Measurements from ENCODE around the gene DEFB115. TPM values are rescaled to one million over a fixed set of nuclear protein-coding genes. Genes with fewer than 3 reads are reported as not detected.
"Not testable (repeated sequence)": the region's sequence is repeated elsewhere in the genome, so short reads cannot be mapped to it uniquely, and the experiment has no call there.

DEFB115 gene
- total RNA-seq, 2 donors from 2014 or later, result not detected

GRCh38 chr20:31260326-31260932 lies 3.0 kb downstream of the DEFB115 start:
- no peaks in the 10 kb centered on the region for H3K36me3 ChIP-seq (replicated peaks in 1 of 2; ENCODE audit: insufficient read depth in 1 of 2, low read depth in 2 of 2)
- TF ChIP-seq POLR2A (IDR thresholded peaks at IDR 0.05), result no peak
- peak in 5 of 7 experiments; percentile 24 to 38 (median 32) for TF ChIP-seq CTCF (IDR thresholded peaks at IDR 0.05)
- 29 to 50% methylated on average over 6 of the region's 6 CpGs for WGBS, 2 donors
- H3K9me3 ChIP-seq, result no peaks in the 10 kb centered on the region
- no peak for DNase-seq
- no peak overlapping the region for H3K4me3 ChIP-seq
- intact Hi-C loops (cut with DNase I), result no loop called here
- H3K27ac ChIP-seq, result no peak overlapping the region
- no peak for ATAC-seq
- H3K4me1 ChIP-seq, result no peaks in the 10 kb centered on the region
- H3K27me3 ChIP-seq, result no peaks in the 10 kb centered on the region

- Histone ChIP-seq H3K27me3 (no peaks in the 10 kb centered on the region), H3K27ac (no peak overlapping the region), H3K4me1 (no peaks in the 10 kb centered on the region), H3K4me3 (no peak overlapping the region), H3K36me3 (replicated peaks in 1 of 2; ENCODE audit: insufficient read depth in 1 of 2, low read depth in 2 of 2) (no peaks in the 10 kb centered on the region), H3K9me3 (peaks cover 0 to 20% (median 0%) of the 10 kb centered on the region in 3 donors)
- DNase-seq (no peak), ATAC-seq (no peak)
- intact Hi-C loops (cut with DNase I), result no loop called here
- WGBS, 2 donors, result 70 to 90% methylated on average over 9 to 20 of the region's 20 CpGs
- TF ChIP-seq CTCF (IDR thresholded peaks at IDR 0.05), result no peak
- TF ChIP-seq POLR2A (IDR thresholded peaks at IDR 0.05), result no peak
These were observed 17.0 kb downstream of the DEFB115 start for GRCh38 chr20:31274441-31274840.

GRCh38 chr20:31278178-31278577 lies 20.7 kb downstream of the DEFB115 start:
- no peaks in the 10 kb centered on the region for H3K4me1 ChIP-seq
- no peak overlapping the region for H3K27ac ChIP-seq
- TF ChIP-seq POLR2A (IDR thresholded peaks at IDR 0.05) (no peak), CTCF (IDR thresholded peaks at IDR 0.05) (no peak)
- intact Hi-C loops (cut with DNase I), result no loop called here
- no peak for ATAC-seq
- no peaks in the 10 kb centered on the region for H3K27me3 ChIP-seq
- 75 to 86% methylated on average over 1 of the region's 1 CpG for WGBS, 2 donors
- peaks cover 0 to 5% (median 0%) of the 10 kb centered on the region in 3 donors for H3K9me3 ChIP-seq
- no peak overlapping the region for H3K4me3 ChIP-seq
- no peaks in the 10 kb centered on the region for H3K36me3 ChIP-seq (replicated peaks in 1 of 2; ENCODE audit: insufficient read depth in 1 of 2, low read depth in 2 of 2)
- no peak for DNase-seq

GRCh38 chr20:31284964-31285363 lies 27.5 kb downstream of the DEFB115 start:
- DNase-seq; ATAC-seq; H3K27me3 ChIP-seq; intact Hi-C loops (cut with DNase I); H3K9me3 ChIP-seq; H3K4me3 ChIP-seq; H3K36me3 ChIP-seq (replicated peaks in 1 of 2; ENCODE audit: insufficient read depth in 1 of 2, low read depth in 2 of 2); H3K27ac ChIP-seq; H3K4me1 ChIP-seq: not testable (repeated sequence)
- WGBS, 2 donors, result 44 to 48% methylated on average over 7 of the region's 7 CpGs

GRCh38 chr20:31308535-31309162 lies 51.2 kb downstream of the DEFB115 start, which contains the start of gene DEFB116:
DEFB116 (minus strand) TSS chr20:31308585; CDS start chr20:31308585, 0 bp downstream.
- no peak for TF ChIP-seq CTCF (IDR thresholded peaks at IDR 0.05)
- no peak for TF ChIP-seq POLR2A (IDR thresholded peaks at IDR 0.05)
- Histone ChIP-seq H3K4me1 (no peaks in the 10 kb centered on the region), H3K27me3 (no peaks in the 10 kb centered on the region), H3K27ac (no peak within 1 kb of the TSS), H3K9me3 (no peaks in the 10 kb centered on the region), H3K4me3 (no peak within 1 kb of the TSS), H3K36me3 (replicated peaks in 1 of 2; ENCODE audit: insufficient read depth in 1 of 2, low read depth in 2 of 2) (no peaks in the 10 kb centered on the region)
- WGBS, 2 donors, result 28 to 33% methylated on average over 8 of the region's 8 CpGs
- DNase-seq (no peak), ATAC-seq (no peak)
- intact Hi-C loops (cut with DNase I), result no loop called here

Other genes with a start within 250 kb of the DEFB115 start
- not detected for gene DEFB116, start 50.9 kb downstream of the DEFB115 start, total RNA-seq
- not detected for gene DEFB118, start 110.9 kb downstream of the DEFB115 start, total RNA-seq
- not detected for gene DEFB119, start 132.9 kb downstream of the DEFB115 start, total RNA-seq
- gene DEFB121, start 148.6 kb downstream of the DEFB115 start, total RNA-seq, result not detected
- not detected for gene DEFB123, start 183.0 kb downstream of the DEFB115 start, total RNA-seq
- gene DEFB124, start 217.5 kb downstream of the DEFB115 start, total RNA-seq, result not detected
- 1 to 10 TPM in 1 of 2 donors, under 1 TPM in 1; 0.66 to 1.0 TPM for gene REM1, start 217.6 kb downstream of the DEFB115 start, total RNA-seq

Measured in body of pancreas (tissue), 4 donors.